Caco-2 (cell line): ENCODE results near the gene GABRR2. TPM values are rescaled to one million over a fixed set of nuclear protein-coding genes. Genes with fewer than 3 reads are reported as not detected.

Experiments used
- BruUV-seq: library from RNA; stranded (reverse); fragments of 400-500 nt; replicated peaks from 2 replicates; lab custom pipeline; 2021; lab: Mats Ljungman, UMichigan
- CTCF ChIA-PET: fragments of 300-600 bp; sonication (Branson Sonifier 250); formaldehyde crosslinking; loops from one replicate; lab custom pipeline; 2022; ENCODE audit warnings: antibody characterized with exemption; lab: Charles Lee
- POLR2A ChIA-PET: fragments of 300-600 bp; sonication (Branson Sonifier 250); formaldehyde crosslinking; loops from one replicate; lab custom pipeline; 2022; ENCODE audit warnings: antibody characterized with exemption; lab: Charles Lee
- DNase-seq, 2 experiments: peaks; one replicate each; pipeline versions ENCODE4 v3.0.0 to v3.0.0-alpha.2; 2020 to 2022
- H3K27me3 ChIP-seq: replicated peaks from 2 replicates; pipeline ENCODE4 v1.6.0; 2011; ENCODE audit warnings: low read length; ENCODE audit not compliant: control insufficient read depth, insufficient read depth
- H3K36me3 ChIP-seq: 2 replicates; pipeline ENCODE4 v1.5.1; 2011; ENCODE audit warnings: low read length; ENCODE audit not compliant: control insufficient read depth, insufficient read depth
- H3K4me1 ChIP-seq: fragments of 250-450 bp; sonication (Bioruptor Pico); 2 replicates; pipeline ENCODE4 v1.5.1; 2020; ENCODE audit warnings: mild to moderate bottlenecking
- H3K4me3 ChIP-seq: 2 replicates; pipeline ENCODE4 v1.5.1; 2011; ENCODE audit warnings: low read depth, mild to moderate bottlenecking, control low read depth, low read length
- H3K9me3 ChIP-seq: fragments of 250-450 bp; sonication (Bioruptor Pico); 2 replicates; pipeline ENCODE4 v1.5.1; 2020; ENCODE audit warnings: mild to moderate bottlenecking, moderate library complexity
- H3K27ac Mint-ChIP-seq: one replicate; pipeline ENCODE4 v1.8.0; 2022; ENCODE audit warnings: mixed read lengths; ENCODE audit not compliant: unreplicated experiment
- H3K27me3 Mint-ChIP-seq: one replicate; pipeline ENCODE4 v1.8.0; 2022; ENCODE audit warnings: mixed read lengths; ENCODE audit not compliant: insufficient read depth, unreplicated experiment
- H3K36me3 Mint-ChIP-seq: one replicate; pipeline ENCODE4 v1.8.0; 2022; ENCODE audit warnings: mild to moderate bottlenecking, mixed read lengths; ENCODE audit not compliant: insufficient read depth, unreplicated experiment
- H3K4me1 Mint-ChIP-seq: one replicate; pipeline ENCODE4 v1.8.0; 2022; ENCODE audit warnings: low read depth, mixed read lengths; ENCODE audit not compliant: unreplicated experiment
- H3K4me3 Mint-ChIP-seq: one replicate; pipeline ENCODE4 v1.8.0; 2022; ENCODE audit warnings: mild to moderate bottlenecking, moderate library complexity, mixed read lengths; ENCODE audit not compliant: unreplicated experiment
- H3K9me3 Mint-ChIP-seq: one replicate; pipeline ENCODE4 v1.8.0; 2022; ENCODE audit warnings: mixed read lengths; ENCODE audit not compliant: unreplicated experiment
- intact Hi-C: fragments of 100-400 bp; cut with micrococcal nuclease; formaldehyde crosslinking; loops from one replicate; pipeline ENCODE4 v1.10.0; 2022; ENCODE audit not compliant: unreplicated experiment
- total RNA-seq: library from RNA; stranded (reverse); gene quantifications from 2 replicates; pipeline ENCODE4 v1.2.3, GENCODE V29; 2022
- TF ChIP-seq, protein P1 (sequence below), 2 experiments: fragments of 200-600 bp in 1 of 2; IDR thresholded peaks; 1 replicate in 1 of 2; 2 replicates in 1 of 2; pipeline versions ENCODE4 v1.5.1 to v1.8.0; 2011 to 2022; ENCODE audit warnings: antibody characterized with exemption in 1 of 2, control low read depth in 1 of 2, inconsistent platforms in 1 of 2, low read depth in 1 of 2, low read length in 1 of 2, mild to moderate bottlenecking in 1 of 2, moderate library complexity in 1 of 2; ENCODE audit not compliant: insufficient read depth in 1 of 2, severe bottlenecking in 1 of 2, unreplicated experiment in 1 of 2

GABRR2 gene
- total RNA-seq, 1 experiment from 2014 or later = 0.29 TPM

GRCh38 chr6:89251976-89252375 lies 63.1 kb downstream of the GABRR2 start:
- POLR2A ChIA-PET = no interaction called here
- TF ChIP-seq, protein P1, sequence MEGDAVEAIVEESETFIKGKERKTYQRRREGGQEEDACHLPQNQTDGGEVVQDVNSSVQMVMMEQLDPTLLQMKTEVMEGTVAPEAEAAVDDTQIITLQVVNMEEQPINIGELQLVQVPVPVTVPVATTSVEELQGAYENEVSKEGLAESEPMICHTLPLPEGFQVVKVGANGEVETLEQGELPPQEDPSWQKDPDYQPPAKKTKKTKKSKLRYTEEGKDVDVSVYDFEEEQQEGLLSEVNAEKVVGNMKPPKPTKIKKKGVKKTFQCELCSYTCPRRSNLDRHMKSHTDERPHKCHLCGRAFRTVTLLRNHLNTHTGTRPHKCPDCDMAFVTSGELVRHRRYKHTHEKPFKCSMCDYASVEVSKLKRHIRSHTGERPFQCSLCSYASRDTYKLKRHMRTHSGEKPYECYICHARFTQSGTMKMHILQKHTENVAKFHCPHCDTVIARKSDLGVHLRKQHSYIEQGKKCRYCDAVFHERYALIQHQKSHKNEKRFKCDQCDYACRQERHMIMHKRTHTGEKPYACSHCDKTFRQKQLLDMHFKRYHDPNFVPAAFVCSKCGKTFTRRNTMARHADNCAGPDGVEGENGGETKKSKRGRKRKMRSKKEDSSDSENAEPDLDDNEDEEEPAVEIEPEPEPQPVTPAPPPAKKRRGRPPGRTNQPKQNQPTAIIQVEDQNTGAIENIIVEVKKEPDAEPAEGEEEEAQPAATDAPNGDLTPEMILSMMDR (IDR thresholded peaks at IDR 0.05; ENCODE audit: insufficient read depth in 1 of 2, low read depth in 1 of 2, low read length in 1 of 2, severe bottlenecking in 1 of 2, unreplicated experiment in 1 of 2) = no peak
- H3K9me3 Mint-ChIP-seq = no peaks in the 10 kb centered on the region
- intact Hi-C loops = no loop called here
- peaks cover 3% of the 10 kb centered on the region for H3K27me3 Mint-ChIP-seq
- H3K4me3 ChIP-seq = no peak overlapping the region
- H3K4me1 Mint-ChIP-seq = no peaks in the 10 kb centered on the region
- no peaks in the 10 kb centered on the region for H3K9me3 ChIP-seq
- no peaks in the 10 kb centered on the region for H3K36me3 Mint-ChIP-seq
- CTCF ChIA-PET = no interaction called here
- no peak overlapping the region for H3K4me3 Mint-ChIP-seq
- H3K4me1 ChIP-seq = no peaks in the 10 kb centered on the region
- DNase-seq = no peak
- H3K36me3 ChIP-seq = no peaks in the 10 kb centered on the region
- no TSS peak for BruUV-seq
- H3K27me3 ChIP-seq = no peaks in the 10 kb centered on the region
- H3K27ac Mint-ChIP-seq = no peak overlapping the region

DNA sequence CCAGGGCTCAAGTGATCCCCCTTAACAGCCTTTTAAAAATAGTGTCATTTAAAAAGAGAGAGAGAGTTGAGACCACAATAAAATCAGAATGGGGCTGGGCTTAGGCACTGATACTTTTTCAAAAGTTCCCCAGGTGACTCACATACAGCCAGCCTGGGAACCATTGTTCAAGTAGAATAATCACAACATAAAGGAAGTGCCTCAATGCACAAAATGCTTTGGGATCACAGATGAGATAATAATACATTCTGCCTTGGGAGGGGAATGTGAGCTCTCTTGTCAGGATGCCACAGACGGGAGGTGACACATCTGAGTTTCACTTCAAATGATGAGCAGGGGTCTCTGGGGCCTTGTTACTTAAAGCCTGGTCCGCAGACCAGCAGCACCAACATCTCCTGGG lies 63.9 kb downstream of the GABRR2 start:
- H3K27ac Mint-ChIP-seq = no peak overlapping the region

GRCh38 chr6:89250239-89250638 lies 64.9 kb downstream of the GABRR2 start:
- no peaks in the 10 kb centered on the region for H3K36me3 ChIP-seq
- H3K27me3 Mint-ChIP-seq = peaks cover 3% of the 10 kb centered on the region
- H3K36me3 Mint-ChIP-seq = no peaks in the 10 kb centered on the region
- ChIA-PET CTCF (no interaction called here), POLR2A (no interaction called here)
- no peaks in the 10 kb centered on the region for H3K4me1 ChIP-seq
- no peak overlapping the region for H3K27ac Mint-ChIP-seq
- no peaks in the 10 kb centered on the region for H3K9me3 ChIP-seq
- H3K4me3 ChIP-seq = no peak overlapping the region
- H3K4me3 Mint-ChIP-seq = no peak overlapping the region
- intact Hi-C loops = no loop called here
- no TSS peak for BruUV-seq
- DNase-seq = no peak
- TF ChIP-seq, protein P1 (IDR thresholded peaks at IDR 0.05; ENCODE audit: insufficient read depth in 1 of 2, low read depth in 1 of 2, low read length in 1 of 2, severe bottlenecking in 1 of 2, unreplicated experiment in 1 of 2) = no peak
- no peaks in the 10 kb centered on the region for H3K9me3 Mint-ChIP-seq
- H3K27me3 ChIP-seq = no peaks in the 10 kb centered on the region
- no peaks in the 10 kb centered on the region for H3K4me1 Mint-ChIP-seq

More for the DNA sequence above, 63.9 kb downstream of the GABRR2 start:
- TF ChIP-seq, protein P1 (IDR thresholded peaks at IDR 0.05; ENCODE audit: insufficient read depth in 1 of 2, low read depth in 1 of 2, low read length in 1 of 2, severe bottlenecking in 1 of 2, unreplicated experiment in 1 of 2) = no peak
- no peaks in the 10 kb centered on the region for H3K9me3 ChIP-seq
- Mint-ChIP-seq H3K4me1 (no peaks in the 10 kb centered on the region), H3K36me3 (no peaks in the 10 kb centered on the region), H3K9me3 (no peaks in the 10 kb centered on the region), H3K27me3 (peaks cover 3% of the 10 kb centered on the region), H3K4me3 (no peak overlapping the region)
- no peak overlapping the region for H3K4me3 ChIP-seq
- DNase-seq = no peak
- intact Hi-C loops = no loop called here
- no peaks in the 10 kb centered on the region for H3K36me3 ChIP-seq
- POLR2A ChIA-PET = no interaction called here
- CTCF ChIA-PET = no interaction called here
- BruUV-seq = no TSS peak
- H3K4me1 ChIP-seq = no peaks in the 10 kb centered on the region
- H3K27me3 ChIP-seq = no peaks in the 10 kb centered on the region
